WTC11 (cell line): ENCODE results near the gene CHD9. TPM values are rescaled to one million over a fixed set of nuclear protein-coding genes. Genes with fewer than 3 reads are reported as not detected.

ENCODE experiments used
- ATAC-seq: fragments of 200-7000 bp; cut with Tn5 transposase; 2 replicates; pipeline ENCODE4 v1.10.0; 2021; ENCODE audit warnings: mild to moderate bottlenecking, moderate library complexity
- CTCF ChIA-PET: fragments of 300-600 bp; sonication (Branson Sonifier 250); formaldehyde crosslinking; loops from one replicate; lab custom pipeline; 2021; ENCODE audit warnings: antibody characterized with exemption; lab: Charles Lee
- POLR2A ChIA-PET: fragments of 350-600 bp; sonication (Branson Sonifier 250); formaldehyde crosslinking; loops from one replicate; lab custom pipeline; 2021; ENCODE audit warnings: antibody characterized with exemption; lab: Charles Lee
- DNase-seq: peaks from one replicate; pipeline ENCODE4 v3.0.0; 2021; ENCODE audit warnings: low spot score
- H3K27ac Mint-ChIP-seq: 2 replicates; pipeline ENCODE4 v1.8.0; 2021; ENCODE audit warnings: mixed read lengths
- H3K27me3 Mint-ChIP-seq: 2 replicates; pipeline ENCODE4 v1.8.0; 2021; ENCODE audit warnings: low read depth, mild to moderate bottlenecking, moderate library complexity, mixed read lengths
- H3K36me3 Mint-ChIP-seq: 2 replicates; pipeline ENCODE4 v1.8.0; 2021; ENCODE audit warnings: mixed read lengths
- H3K4me1 Mint-ChIP-seq: 2 replicates; pipeline ENCODE4 v1.8.0; 2022; ENCODE audit warnings: mixed read lengths
- H3K4me3 Mint-ChIP-seq: 2 replicates; pipeline ENCODE4 v1.8.0; 2021; ENCODE audit warnings: mild to moderate bottlenecking, moderate library complexity, mixed read lengths
- H3K9me3 Mint-ChIP-seq: 2 replicates; pipeline ENCODE4 v1.8.0; 2021; ENCODE audit warnings: mixed read lengths
- CREM ChIP-seq: sonication (generic); formaldehyde crosslinking; IDR thresholded peaks from 2 replicates; pipeline ENCODE4 v1.8.1; 2022; ENCODE audit warnings: mild to moderate bottlenecking, missing genetic modification reagents, moderate library complexity
- EMX1 ChIP-seq: fragments of 250-450 bp; sonication (Bioruptor Pico); IDR thresholded peaks from 2 replicates; pipeline ENCODE4 v1.8.0; 2021; ENCODE audit warnings: mild to moderate bottlenecking
- ESRRA ChIP-seq: sonication (generic); formaldehyde crosslinking; IDR thresholded peaks from 2 replicates; pipeline ENCODE4 v1.8.1; 2022; ENCODE audit warnings: mild to moderate bottlenecking, missing genetic modification reagents, borderline replicate concordance
- FOXP1 ChIP-seq: sonication (generic); formaldehyde crosslinking; IDR thresholded peaks from 2 replicates; pipeline ENCODE4 v1.8.0; 2022; ENCODE audit warnings: missing genetic modification reagents, mild to moderate bottlenecking, moderate library complexity, borderline replicate concordance
- JUN ChIP-seq: sonication (generic); formaldehyde crosslinking; IDR thresholded peaks from 2 replicates; pipeline ENCODE4 v1.8.0; 2023; ENCODE audit warnings: mild to moderate bottlenecking, missing genetic modification reagents
- KAT7 ChIP-seq: sonication (generic); formaldehyde crosslinking; IDR thresholded peaks from 2 replicates; pipeline ENCODE4 v1.8.1; 2023; ENCODE audit warnings: missing genetic modification reagents, mild to moderate bottlenecking, borderline replicate concordance
- MYBL2 ChIP-seq: sonication (generic); formaldehyde crosslinking; IDR thresholded peaks from 2 replicates; pipeline ENCODE4 v1.8.1; 2023; ENCODE audit warnings: mild to moderate bottlenecking, moderate library complexity, missing genetic modification reagents
- NFATC4 ChIP-seq: fragments of 250-450 bp; sonication (Bioruptor Pico); IDR thresholded peaks from 2 replicates; pipeline ENCODE4 v1.9.0; 2021; ENCODE audit warnings: mild to moderate bottlenecking
- NR1H2 ChIP-seq: sonication (generic); formaldehyde crosslinking; IDR thresholded peaks from 2 replicates; pipeline ENCODE4 v1.9.0; 2021; ENCODE audit warnings: mild to moderate bottlenecking, moderate library complexity, missing genetic modification reagents
- RELA ChIP-seq: sonication (generic); formaldehyde crosslinking; IDR thresholded peaks from 2 replicates; pipeline ENCODE4 v1.8.1; 2022; ENCODE audit warnings: missing genetic modification reagents, mild to moderate bottlenecking, borderline replicate concordance
- RORB ChIP-seq: fragments of 250-450 bp; sonication (Bioruptor Pico); IDR thresholded peaks from 2 replicates; pipeline ENCODE4 v1.9.0; 2021; ENCODE audit warnings: mild to moderate bottlenecking
- SMAD4 ChIP-seq: sonication (generic); formaldehyde crosslinking; IDR thresholded peaks from 2 replicates; pipeline ENCODE4 v1.8.0; 2022; ENCODE audit warnings: mild to moderate bottlenecking, missing genetic modification reagents
- SP1 ChIP-seq: sonication (generic); formaldehyde crosslinking; conservative IDR thresholded peaks from 2 replicates; pipeline ENCODE4 v1.8.1; 2022; ENCODE audit warnings: missing genetic modification reagents
- TP53 ChIP-seq: sonication (generic); formaldehyde crosslinking; IDR thresholded peaks from 2 replicates; pipeline ENCODE4 v1.8.1; 2023; ENCODE audit warnings: mild to moderate bottlenecking, missing genetic modification reagents
- ZNF138 ChIP-seq: sonication (generic); formaldehyde crosslinking; conservative IDR thresholded peaks from 2 replicates; pipeline ENCODE4 v1.8.1; 2022; ENCODE audit warnings: mild to moderate bottlenecking, moderate library complexity, missing genetic modification reagents
- ZNF232 ChIP-seq: sonication (generic); formaldehyde crosslinking; IDR thresholded peaks from 2 replicates; pipeline ENCODE4 v1.8.0; 2022; ENCODE audit warnings: mild to moderate bottlenecking, missing genetic modification reagents
- ZNF416 ChIP-seq: fragments of 250-450 bp; sonication (Bioruptor Pico); IDR thresholded peaks from 2 replicates; pipeline ENCODE4 v1.9.0; 2021; ENCODE audit warnings: mild to moderate bottlenecking, inconsistent platforms
- ZNF671 ChIP-seq: fragments of 250-450 bp; sonication (Bioruptor Pico); IDR thresholded peaks from 2 replicates; pipeline ENCODE4 v1.8.0; 2021; ENCODE audit warnings: mild to moderate bottlenecking
- total RNA-seq: library from RNA; stranded (reverse); gene quantifications from 3 replicates; pipeline ENCODE4 v1.2.3, GENCODE V29; 2021
- TF ChIP-seq, protein P1 (sequence below): sonication (generic); formaldehyde crosslinking; IDR thresholded peaks from 2 replicates; pipeline ENCODE4 v1.8.1; 2022; ENCODE audit warnings: low read depth, missing genetic modification reagents, borderline replicate concordance
- TF ChIP-seq, protein P2 (sequence below): fragments of 200-600 bp; IDR thresholded peaks from 2 replicates; pipeline ENCODE4 v1.8.0; 2022; ENCODE audit warnings: antibody characterized with exemption
- TF ChIP-seq, protein P3 (sequence below): sonication (generic); formaldehyde crosslinking; IDR thresholded peaks from 2 replicates; pipeline ENCODE4 v1.8.1; 2023; ENCODE audit warnings: mild to moderate bottlenecking, missing genetic modification reagents, moderate library complexity
- TF ChIP-seq, protein P4 (sequence below): sonication (generic); formaldehyde crosslinking; IDR thresholded peaks from 2 replicates; pipeline ENCODE4 v1.8.1; 2023; ENCODE audit warnings: mild to moderate bottlenecking, missing genetic modification reagents
- TF ChIP-seq, protein P5 (sequence below): sonication (generic); formaldehyde crosslinking; IDR thresholded peaks from 2 replicates; pipeline ENCODE4 v1.8.0; 2023; ENCODE audit warnings: missing genetic modification reagents, mild to moderate bottlenecking, borderline replicate concordance
- TF ChIP-seq, protein P6 (sequence below): sonication (generic); formaldehyde crosslinking; IDR thresholded peaks from 2 replicates; pipeline ENCODE4 v1.8.1; 2023; ENCODE audit warnings: mild to moderate bottlenecking, moderate library complexity, missing genetic modification reagents

The CHD9 gene
- total RNA-seq, 1 experiment from 2014 or later, result 31.3 TPM

DNA sequence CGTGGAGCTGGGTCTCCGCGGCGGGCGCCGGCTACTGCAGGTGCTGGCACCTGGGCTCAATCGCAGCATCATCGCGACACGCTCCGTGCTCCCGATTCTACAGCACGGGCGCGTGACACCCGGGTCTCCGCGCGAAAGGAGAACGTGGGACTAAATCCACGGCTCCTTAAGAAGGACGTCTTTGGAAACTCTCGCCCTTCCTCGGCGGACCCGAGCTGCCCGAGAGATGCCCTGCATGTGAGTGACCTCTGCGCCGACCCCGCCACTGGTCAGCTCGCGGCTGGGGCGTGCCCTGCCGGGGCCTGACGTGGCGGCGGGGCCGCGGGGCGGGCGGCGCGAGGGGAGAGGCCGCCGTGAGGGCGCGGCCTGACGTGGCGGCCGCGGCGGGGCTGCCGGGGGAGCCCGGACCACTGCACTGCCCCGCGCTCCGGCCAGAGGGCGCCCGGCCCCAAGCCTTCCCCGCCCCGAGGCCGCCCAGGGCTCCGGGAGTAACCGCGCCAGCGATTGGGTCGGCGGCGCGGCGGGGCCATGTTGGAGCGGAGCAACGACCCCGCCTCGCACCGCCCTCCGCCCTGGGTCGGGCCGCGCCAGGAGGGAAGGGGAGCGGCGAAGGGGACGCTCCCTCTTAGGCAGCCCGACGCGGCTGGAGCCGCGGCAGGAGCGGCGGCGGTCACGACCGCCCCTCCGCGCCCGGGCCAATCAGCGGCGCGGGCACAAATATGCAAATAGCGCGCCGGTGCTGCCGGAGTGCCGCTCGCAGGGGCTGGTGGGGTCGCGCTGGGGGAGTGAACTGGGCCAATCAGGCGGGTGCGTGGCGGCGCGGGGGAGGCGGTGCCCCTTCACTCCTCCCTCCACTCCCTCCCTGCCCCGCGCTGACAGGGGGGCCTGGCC is 75.6 kb downstream of the CHD9 start:
- DNase-seq (peak; percentile 95), ATAC-seq (peak; percentile 89)
- Mint-ChIP-seq H3K9me3 (no peaks in the 10 kb centered on the region), H3K36me3 (no peaks in the 10 kb centered on the region), H3K4me3 (peak overlapping the region; percentile 90), H3K4me1 (peaks cover 25% of the 10 kb centered on the region), H3K27me3 (peaks cover 2% of the 10 kb centered on the region; the same call in 1 of the 2 replicates), H3K27ac (peak overlapping the region; percentile 97)
- POLR2A ChIA-PET, result interaction anchor here (0.6 to 1.9 kb wide), 5 partner anchors 31 to 996 kb away, joined by 3 to 10 read pairs (median 4); partner anchors contain the start of gene CHD9
- CTCF ChIA-PET, result interaction anchor here (0.6 to 1.9 kb wide), 12 partner anchors 26 to 154 kb away, joined by 3 to 14 read pairs (median 5); partner anchors contain the start of gene CHD9
- TF ChIP-seq EMX1 (CRISPR knock-in tag), result no peak
- TF ChIP-seq NFATC4 (CRISPR knock-in tag), result no peak
- TF ChIP-seq JUN (CRISPR knock-in tag), result no peak
- no peak for TF ChIP-seq ZNF671 (CRISPR knock-in tag)
- TF ChIP-seq, protein P1, sequence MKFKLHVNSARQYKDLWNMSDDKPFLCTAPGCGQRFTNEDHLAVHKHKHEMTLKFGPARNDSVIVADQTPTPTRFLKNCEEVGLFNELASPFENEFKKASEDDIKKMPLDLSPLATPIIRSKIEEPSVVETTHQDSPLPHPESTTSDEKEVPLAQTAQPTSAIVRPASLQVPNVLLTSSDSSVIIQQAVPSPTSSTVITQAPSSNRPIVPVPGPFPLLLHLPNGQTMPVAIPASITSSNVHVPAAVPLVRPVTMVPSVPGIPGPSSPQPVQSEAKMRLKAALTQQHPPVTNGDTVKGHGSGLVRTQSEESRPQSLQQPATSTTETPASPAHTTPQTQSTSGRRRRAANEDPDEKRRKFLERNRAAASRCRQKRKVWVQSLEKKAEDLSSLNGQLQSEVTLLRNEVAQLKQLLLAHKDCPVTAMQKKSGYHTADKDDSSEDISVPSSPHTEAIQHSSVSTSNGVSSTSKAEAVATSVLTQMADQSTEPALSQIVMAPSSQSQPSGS (CRISPR knock-in tag), result no peak
- peak; percentile 55; the same call in 1 of the 2 replicates for TF ChIP-seq ZNF232 (CRISPR knock-in tag)
- no peak for TF ChIP-seq NR1H2 (CRISPR knock-in tag)
- TF ChIP-seq SMAD4, result no peak
- TF ChIP-seq FOXP1 (CRISPR knock-in tag), result no peak
- TF ChIP-seq, protein P2, sequence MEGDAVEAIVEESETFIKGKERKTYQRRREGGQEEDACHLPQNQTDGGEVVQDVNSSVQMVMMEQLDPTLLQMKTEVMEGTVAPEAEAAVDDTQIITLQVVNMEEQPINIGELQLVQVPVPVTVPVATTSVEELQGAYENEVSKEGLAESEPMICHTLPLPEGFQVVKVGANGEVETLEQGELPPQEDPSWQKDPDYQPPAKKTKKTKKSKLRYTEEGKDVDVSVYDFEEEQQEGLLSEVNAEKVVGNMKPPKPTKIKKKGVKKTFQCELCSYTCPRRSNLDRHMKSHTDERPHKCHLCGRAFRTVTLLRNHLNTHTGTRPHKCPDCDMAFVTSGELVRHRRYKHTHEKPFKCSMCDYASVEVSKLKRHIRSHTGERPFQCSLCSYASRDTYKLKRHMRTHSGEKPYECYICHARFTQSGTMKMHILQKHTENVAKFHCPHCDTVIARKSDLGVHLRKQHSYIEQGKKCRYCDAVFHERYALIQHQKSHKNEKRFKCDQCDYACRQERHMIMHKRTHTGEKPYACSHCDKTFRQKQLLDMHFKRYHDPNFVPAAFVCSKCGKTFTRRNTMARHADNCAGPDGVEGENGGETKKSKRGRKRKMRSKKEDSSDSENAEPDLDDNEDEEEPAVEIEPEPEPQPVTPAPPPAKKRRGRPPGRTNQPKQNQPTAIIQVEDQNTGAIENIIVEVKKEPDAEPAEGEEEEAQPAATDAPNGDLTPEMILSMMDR, result peak; percentile 40; the same call in 1 of the 2 replicates
- TF ChIP-seq, protein P3, sequence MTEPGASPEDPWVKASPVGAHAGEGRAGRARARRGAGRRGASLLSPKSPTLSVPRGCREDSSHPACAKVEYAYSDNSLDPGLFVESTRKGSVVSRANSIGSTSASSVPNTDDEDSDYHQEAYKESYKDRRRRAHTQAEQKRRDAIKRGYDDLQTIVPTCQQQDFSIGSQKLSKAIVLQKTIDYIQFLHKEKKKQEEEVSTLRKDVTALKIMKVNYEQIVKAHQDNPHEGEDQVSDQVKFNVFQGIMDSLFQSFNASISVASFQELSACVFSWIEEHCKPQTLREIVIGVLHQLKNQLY (CRISPR knock-in tag), result no peak
- TF ChIP-seq, protein P4, sequence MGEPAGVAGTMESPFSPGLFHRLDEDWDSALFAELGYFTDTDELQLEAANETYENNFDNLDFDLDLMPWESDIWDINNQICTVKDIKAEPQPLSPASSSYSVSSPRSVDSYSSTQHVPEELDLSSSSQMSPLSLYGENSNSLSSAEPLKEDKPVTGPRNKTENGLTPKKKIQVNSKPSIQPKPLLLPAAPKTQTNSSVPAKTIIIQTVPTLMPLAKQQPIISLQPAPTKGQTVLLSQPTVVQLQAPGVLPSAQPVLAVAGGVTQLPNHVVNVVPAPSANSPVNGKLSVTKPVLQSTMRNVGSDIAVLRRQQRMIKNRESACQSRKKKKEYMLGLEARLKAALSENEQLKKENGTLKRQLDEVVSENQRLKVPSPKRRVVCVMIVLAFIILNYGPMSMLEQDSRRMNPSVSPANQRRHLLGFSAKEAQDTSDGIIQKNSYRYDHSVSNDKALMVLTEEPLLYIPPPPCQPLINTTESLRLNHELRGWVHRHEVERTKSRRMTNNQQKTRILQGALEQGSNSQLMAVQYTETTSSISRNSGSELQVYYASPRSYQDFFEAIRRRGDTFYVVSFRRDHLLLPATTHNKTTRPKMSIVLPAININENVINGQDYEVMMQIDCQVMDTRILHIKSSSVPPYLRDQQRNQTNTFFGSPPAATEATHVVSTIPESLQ (CRISPR knock-in tag), result no peak
- TF ChIP-seq CREM (CRISPR knock-in tag), result peak; percentile 39; the same call in 1 of the 2 replicates
- TF ChIP-seq SP1 (CRISPR knock-in tag), result peak; percentile 68
- TF ChIP-seq ZNF416, result 0 out of 2 replicates have a peak, but pooled peaks have one; percentile 11
- no peak for TF ChIP-seq ESRRA (CRISPR knock-in tag)
- no peak for TF ChIP-seq ZNF138 (CRISPR knock-in tag)
- 0 out of 2 replicates have a peak, but pooled peaks have one; percentile 20 for TF ChIP-seq TP53
- no peak for TF ChIP-seq MYBL2 (CRISPR knock-in tag)
- TF ChIP-seq RORB (CRISPR knock-in tag), result no peak
- no peak; the same call in 1 of the 2 replicates for TF ChIP-seq KAT7 (CRISPR knock-in tag)
- TF ChIP-seq, protein P5, sequence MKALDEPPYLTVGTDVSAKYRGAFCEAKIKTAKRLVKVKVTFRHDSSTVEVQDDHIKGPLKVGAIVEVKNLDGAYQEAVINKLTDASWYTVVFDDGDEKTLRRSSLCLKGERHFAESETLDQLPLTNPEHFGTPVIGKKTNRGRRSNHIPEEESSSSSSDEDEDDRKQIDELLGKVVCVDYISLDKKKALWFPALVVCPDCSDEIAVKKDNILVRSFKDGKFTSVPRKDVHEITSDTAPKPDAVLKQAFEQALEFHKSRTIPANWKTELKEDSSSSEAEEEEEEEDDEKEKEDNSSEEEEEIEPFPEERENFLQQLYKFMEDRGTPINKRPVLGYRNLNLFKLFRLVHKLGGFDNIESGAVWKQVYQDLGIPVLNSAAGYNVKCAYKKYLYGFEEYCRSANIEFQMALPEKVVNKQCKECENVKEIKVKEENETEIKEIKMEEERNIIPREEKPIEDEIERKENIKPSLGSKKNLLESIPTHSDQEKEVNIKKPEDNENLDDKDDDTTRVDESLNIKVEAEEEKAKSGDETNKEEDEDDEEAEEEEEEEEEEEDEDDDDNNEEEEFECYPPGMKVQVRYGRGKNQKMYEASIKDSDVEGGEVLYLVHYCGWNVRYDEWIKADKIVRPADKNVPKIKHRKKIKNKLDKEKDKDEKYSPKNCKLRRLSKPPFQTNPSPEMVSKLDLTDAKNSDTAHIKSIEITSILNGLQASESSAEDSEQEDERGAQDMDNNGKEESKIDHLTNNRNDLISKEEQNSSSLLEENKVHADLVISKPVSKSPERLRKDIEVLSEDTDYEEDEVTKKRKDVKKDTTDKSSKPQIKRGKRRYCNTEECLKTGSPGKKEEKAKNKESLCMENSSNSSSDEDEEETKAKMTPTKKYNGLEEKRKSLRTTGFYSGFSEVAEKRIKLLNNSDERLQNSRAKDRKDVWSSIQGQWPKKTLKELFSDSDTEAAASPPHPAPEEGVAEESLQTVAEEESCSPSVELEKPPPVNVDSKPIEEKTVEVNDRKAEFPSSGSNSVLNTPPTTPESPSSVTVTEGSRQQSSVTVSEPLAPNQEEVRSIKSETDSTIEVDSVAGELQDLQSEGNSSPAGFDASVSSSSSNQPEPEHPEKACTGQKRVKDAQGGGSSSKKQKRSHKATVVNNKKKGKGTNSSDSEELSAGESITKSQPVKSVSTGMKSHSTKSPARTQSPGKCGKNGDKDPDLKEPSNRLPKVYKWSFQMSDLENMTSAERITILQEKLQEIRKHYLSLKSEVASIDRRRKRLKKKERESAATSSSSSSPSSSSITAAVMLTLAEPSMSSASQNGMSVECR (CRISPR knock-in tag), result no peak
- TF ChIP-seq RELA, result no peak
- TF ChIP-seq, protein P6, sequence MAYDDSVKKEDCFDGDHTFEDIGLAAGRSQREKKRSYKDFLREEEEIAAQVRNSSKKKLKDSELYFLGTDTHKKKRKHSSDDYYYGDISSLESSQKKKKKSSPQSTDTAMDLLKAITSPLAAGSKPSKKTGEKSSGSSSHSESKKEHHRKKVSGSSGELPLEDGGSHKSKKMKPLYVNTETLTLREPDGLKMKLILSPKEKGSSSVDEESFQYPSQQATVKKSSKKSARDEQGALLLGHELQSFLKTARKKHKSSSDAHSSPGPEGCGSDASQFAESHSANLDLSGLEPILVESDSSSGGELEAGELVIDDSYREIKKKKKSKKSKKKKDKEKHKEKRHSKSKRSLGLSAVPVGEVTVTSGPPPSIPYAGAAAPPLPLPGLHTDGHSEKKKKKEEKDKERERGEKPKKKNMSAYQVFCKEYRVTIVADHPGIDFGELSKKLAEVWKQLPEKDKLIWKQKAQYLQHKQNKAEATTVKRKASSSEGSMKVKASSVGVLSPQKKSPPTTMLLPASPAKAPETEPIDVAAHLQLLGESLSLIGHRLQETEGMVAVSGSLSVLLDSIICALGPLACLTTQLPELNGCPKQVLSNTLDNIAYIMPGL (CRISPR knock-in tag), result peak; percentile 97; the same call in 1 of the 2 replicates
